GM10266 (cell line): ENCODE results near the gene RALY.
A peak's percentile ranks its signal among the peaks of the same experiment; 100 is the strongest.
"Not testable (repeated sequence)": the region's sequence is repeated elsewhere in the genome, so short reads cannot be mapped to it uniquely, and the experiment has no call there.

Experiments
- DNase-seq: peaks from one replicate; pipeline ENCODE4 v3.0.0; 2012; ENCODE audit errors: extremely low spot score
- CTCF ChIP-seq: IDR thresholded peaks from 2 replicates; pipeline ENCODE4 v1.5.1; 2012; ENCODE audit warnings: mild to moderate bottlenecking, low read depth; ENCODE audit not compliant: control insufficient read depth, insufficient read depth; ENCODE audit errors: missing control alignments

Gene RALY

DNA sequence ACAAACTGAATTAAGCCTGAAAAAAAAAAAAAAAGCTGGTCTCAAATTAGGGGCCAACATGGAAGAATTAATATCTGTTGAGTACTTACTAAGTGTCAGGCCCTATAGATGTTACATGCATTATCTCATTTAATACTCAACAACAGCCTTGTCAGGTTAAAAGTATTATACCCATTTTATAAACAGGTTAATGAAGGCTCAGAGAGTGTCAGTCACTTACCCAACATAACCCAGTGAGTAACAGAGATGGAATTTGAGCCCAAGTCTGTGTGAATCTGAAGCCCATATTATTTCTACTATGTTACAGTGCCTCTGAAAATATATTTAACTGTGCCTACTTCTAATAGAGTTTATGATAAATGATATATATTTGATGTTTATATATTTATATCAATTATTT lies 129.6 kb downstream of the RALY start:
- no peak for TF ChIP-seq CTCF
- DNase-seq, result no peak

GRCh38 chr20:34124469-34125249 lies 130.9 kb downstream of the RALY start:
- no peak for TF ChIP-seq CTCF
- DNase-seq, result peak; percentile 76

GRCh38 chr20:34127792-34128191 lies 134.1 kb downstream of the RALY start:
- DNase-seq, result no peak
- no peak for TF ChIP-seq CTCF

DNA sequence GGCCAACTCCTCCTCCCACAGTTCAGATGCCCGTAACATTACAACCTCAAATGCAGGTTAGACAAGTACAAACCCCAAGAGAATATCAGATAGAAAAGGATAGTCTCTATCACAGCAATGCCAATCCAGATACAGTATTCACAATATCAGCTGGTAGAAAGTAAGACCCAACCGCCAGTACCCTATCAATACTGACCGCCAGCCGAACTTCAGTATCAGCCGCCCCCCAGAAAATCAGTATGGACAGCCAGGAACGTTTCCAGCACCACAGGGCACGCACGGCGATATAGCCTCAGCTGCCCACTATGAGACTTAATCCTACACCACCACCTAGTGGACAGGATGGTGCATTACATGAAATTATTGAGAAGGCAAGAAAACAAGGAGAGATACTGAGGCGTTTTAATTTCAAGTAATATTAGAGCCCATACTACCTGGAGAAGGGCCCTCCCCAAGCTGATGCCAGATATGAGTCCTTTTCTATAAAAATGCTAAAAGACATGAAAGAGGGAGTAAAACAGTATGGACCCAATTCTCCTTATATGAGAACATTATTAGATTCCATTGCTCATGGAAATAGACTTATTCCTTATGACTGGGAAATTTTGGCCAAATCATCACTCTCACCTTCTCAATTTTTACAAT lies 135.9 kb downstream of the RALY start:
- peak; percentile 83 for TF ChIP-seq CTCF
- DNase-seq, result peak; percentile 85

DNA sequence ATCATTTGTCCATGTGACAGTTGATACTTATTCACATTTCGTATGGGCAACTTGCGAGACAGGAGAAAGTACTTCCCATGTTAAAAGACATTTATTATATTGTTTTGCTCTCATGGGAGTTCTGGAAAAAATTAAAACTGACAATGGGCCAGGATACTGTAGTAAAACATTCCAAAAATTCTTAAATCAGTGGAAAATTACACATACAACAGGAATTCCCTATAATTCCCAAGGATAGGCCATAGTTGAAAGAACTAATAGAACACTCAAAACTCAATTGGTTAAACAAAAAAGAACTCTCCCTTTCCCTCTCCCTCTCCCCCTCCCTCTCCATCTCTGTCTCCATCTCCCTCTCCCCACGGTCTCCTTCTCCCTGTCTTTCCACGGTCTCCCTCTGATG lies 137.8 kb downstream of the RALY start:
- no peak for DNase-seq
- TF ChIP-seq CTCF, result no peak

DNA sequence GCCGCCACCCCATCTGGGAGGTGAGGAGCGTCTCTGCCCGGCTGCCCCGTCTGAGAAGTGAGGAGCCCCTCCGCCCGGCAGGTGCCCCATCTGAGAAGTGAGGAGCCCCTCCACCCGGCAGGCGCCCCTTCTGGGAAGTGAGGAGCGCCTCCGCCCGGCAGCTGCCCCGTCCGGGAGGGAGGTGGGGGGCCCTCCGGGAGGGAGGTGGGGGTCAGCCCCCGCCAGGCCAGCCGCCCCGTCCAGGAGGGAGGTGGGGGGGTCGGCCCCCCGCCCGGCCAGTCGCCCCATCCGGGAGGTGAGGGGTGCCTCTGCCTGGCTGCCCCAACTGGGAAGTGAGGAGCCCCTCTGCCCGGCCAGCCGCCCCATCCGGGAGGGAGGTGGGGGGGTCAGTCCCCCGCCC lies 138.8 kb downstream of the RALY start:
- not testable (repeated sequence) for DNase-seq

GRCh38 chr20:34132943-34133342 lies 139.2 kb downstream of the RALY start:
- DNase-seq, result not testable (repeated sequence)

- not testable (repeated sequence) for DNase-seq
These were observed 139.7 kb downstream of the RALY start for GRCh38 chr20:34133365-34133860.
